DND-41 (cell line): ENCODE measurements around the gene HTR2C.

ENCODE experiments used
- CTCF ChIP-seq: IDR thresholded peaks from 2 replicates; pipeline ENCODE4 v1.5.1; 2012; ENCODE audit warnings: borderline replicate concordance, low read length, moderate library complexity, mild to moderate bottlenecking; ENCODE audit not compliant: poor library complexity, severe bottlenecking; ENCODE audit errors: extremely low read depth
- EZH2 ChIP-seq: IDR thresholded peaks from 3 replicates; pipeline ENCODE4 v1.6.1; 2012; ENCODE audit warnings: borderline replicate concordance, low read depth, mild to moderate bottlenecking, moderate library complexity, low read length, inconsistent platforms; ENCODE audit not compliant: severe bottlenecking

GRCh38 chrX:114717921-114718320 is 134.0 kb downstream of the HTR2C start:
- TF ChIP-seq CTCF (peak; percentile 39), EZH2 (no peak)
